Fibroblast of skin of back (primary cell): Measurements from ENCODE around the gene TGM3.

Source experiments
- DNase-seq: peaks from one replicate; pipeline ENCODE4 v3.0.0-alpha.2; 2013

TGM3 gene

DNA sequence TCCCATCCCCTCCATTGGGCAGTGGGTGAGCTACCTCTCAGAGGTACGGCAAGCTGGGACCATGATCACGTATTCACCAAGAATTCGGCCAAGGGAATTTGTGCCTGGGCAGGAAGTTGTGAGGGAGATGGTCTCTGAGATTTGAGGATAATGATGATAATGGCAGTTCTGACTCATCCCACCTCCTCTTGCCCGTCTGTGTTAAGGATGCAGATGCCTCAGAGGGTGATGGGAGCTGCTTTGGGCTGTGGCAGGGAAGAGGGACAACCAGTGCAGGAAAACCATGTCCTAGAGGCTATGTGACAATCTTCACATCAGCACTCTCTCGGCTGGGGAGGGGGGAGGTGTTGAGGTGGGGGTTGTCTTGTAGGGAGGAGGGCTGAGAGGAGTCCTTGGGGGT lies 89.2 kb downstream of the TGM3 start:
- DNase-seq, result peak; percentile 31

GRCh38 chr20:2385496-2385895 lies 89.7 kb downstream of the TGM3 start:
- DNase-seq, result no peak

DNA sequence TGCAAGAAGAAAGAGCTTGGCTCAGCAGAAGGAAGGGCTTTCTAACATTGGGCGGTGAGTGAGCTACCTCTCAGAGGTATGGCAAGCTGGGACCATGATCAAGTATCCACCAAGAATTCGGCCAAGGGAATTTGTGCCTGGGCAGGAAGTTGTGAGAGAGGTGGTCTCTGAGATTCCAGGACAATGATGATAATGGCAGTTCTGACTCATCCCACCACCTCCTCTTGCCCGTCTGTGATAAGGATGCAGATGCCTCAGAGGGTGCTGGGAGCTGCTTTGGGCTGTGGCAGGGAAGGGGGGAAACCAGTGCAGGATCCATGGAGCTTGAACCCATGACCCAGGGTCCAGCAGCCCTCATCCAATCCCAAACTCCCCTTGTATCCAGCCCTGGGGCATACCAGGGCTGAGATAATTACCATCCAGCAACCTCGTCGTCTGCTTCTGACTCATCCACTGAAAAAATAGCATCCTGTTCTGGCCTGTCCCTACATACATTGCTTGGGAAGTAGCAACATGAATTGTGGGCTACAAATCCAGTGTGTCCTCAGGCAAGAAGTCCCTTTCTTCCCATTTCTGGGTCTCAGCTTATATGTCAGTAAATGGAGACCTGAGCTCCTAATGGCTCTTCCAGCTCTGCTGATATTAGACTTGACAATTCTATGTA lies 90.8 kb downstream of the TGM3 start:
- DNase-seq, result peak; percentile 73

GRCh38 chr20:2387180-2387577 lies 91.4 kb downstream of the TGM3 start:
- peak; percentile 41 for DNase-seq

- no peak for DNase-seq
These were observed 91.8 kb downstream of the TGM3 start for GRCh38 chr20:2387580-2387979.
